ENCODE data around the gene CNTN5.

GRCh38 chr11:99522467-99523173 lies 501.9 kb downstream of the CNTN5 start:
- TF ChIP-seq, protein P1, sequence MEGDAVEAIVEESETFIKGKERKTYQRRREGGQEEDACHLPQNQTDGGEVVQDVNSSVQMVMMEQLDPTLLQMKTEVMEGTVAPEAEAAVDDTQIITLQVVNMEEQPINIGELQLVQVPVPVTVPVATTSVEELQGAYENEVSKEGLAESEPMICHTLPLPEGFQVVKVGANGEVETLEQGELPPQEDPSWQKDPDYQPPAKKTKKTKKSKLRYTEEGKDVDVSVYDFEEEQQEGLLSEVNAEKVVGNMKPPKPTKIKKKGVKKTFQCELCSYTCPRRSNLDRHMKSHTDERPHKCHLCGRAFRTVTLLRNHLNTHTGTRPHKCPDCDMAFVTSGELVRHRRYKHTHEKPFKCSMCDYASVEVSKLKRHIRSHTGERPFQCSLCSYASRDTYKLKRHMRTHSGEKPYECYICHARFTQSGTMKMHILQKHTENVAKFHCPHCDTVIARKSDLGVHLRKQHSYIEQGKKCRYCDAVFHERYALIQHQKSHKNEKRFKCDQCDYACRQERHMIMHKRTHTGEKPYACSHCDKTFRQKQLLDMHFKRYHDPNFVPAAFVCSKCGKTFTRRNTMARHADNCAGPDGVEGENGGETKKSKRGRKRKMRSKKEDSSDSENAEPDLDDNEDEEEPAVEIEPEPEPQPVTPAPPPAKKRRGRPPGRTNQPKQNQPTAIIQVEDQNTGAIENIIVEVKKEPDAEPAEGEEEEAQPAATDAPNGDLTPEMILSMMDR (conservative IDR thresholded peaks at IDR 0.05 in 1 of 2, IDR thresholded peaks at IDR 0.05 in 1 of 2; ENCODE audit: low read depth in 1 of 2, low read length in 2 of 2), result no peak
- TF ChIP-seq EZH2 (IDR thresholded peaks at IDR 0.05; ENCODE audit: low read length, missing control alignments), result no peak
